HG03558 (cell line): ENCODE results near the gene OPTC.
"Not testable (repeated sequence)": the region's sequence is repeated elsewhere in the genome, so short reads cannot be mapped to it uniquely, and the experiment has no call there.

Experiments
- ATAC-seq: cut with Tn5 transposase; IDR thresholded peaks from one replicate; pipeline ENCODE4 v1.9.1; 2021; ENCODE audit warnings: moderate number of reproducible peaks; ENCODE audit not compliant: unreplicated experiment; ENCODE audit errors: extremely low read depth

Gene OPTC, protein sequence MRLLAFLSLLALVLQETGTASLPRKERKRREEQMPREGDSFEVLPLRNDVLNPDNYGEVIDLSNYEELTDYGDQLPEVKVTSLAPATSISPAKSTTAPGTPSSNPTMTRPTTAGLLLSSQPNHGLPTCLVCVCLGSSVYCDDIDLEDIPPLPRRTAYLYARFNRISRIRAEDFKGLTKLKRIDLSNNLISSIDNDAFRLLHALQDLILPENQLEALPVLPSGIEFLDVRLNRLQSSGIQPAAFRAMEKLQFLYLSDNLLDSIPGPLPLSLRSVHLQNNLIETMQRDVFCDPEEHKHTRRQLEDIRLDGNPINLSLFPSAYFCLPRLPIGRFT

DNA sequence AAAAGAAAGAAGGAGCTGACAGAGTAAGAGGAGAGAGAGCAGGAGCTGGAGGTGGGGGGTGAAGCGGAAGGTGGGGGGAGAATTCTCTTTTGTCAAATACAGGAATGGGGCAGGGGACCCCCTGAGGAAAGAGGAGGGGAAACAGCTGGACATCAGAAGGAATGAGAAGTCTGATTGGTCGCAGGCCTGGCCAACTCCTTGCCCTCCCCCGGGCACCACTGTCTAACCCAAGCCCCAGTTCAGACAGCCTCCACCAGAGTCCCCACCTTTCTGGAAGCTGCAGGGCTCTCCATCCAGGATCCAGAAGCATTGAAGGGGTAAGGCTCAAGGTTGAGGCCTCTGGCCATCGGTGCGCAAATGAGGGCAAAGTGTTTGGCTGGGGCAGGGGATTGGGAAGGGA, at the start of gene OPTC:
Gene OPTC (plus strand): TSS at position 253 of the 400 bp plus-strand sequence. CDS start 1,853 bp downstream, outside the sequence.
- no peak for ATAC-seq

DNA sequence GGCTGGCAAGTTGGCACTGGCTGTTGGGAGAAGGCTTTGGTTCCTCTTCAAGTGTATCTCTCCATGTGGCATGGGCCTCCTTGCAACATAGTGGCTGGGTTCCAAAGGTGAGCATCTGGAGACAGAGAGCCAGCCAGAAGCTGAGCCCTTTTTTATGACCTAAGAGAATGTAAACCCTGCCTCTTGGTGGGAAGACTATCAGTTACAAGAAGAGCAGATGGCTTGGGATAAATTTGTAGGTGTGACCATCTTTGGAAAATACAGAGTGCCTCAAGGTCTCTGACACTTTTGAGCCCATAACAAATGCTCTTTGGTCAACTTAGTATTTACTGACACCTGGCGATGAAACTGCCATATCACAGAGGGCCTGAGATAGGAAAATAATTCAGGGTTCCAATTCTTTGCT, 49.8 kb upstream of the OPTC start:
- ATAC-seq, result no peak

DNA sequence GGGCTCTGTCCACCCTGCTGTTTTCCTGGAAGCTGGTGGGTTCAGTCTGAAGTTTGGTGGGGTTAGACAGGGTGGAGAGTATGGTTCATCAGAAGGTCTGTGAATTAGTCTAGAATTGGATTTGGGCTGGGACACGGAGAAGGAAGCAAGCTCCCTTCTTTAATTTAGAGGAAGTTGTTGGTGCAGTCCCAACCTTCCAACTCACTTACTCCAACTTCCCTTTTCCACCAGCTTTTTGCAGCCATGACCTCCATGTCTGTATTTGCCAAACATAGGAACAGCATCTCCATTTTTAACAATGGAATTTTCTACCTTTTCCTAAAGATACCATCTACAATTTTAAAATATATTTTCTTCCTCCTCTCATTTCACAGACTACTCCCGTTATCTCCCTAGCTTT, 46.8 kb upstream of the OPTC start:
- ATAC-seq, result no peak

- not testable (repeated sequence) for ATAC-seq
These were observed 46.4 kb upstream of the OPTC start for GRCh38 chr1:203447598-203447997.

DNA sequence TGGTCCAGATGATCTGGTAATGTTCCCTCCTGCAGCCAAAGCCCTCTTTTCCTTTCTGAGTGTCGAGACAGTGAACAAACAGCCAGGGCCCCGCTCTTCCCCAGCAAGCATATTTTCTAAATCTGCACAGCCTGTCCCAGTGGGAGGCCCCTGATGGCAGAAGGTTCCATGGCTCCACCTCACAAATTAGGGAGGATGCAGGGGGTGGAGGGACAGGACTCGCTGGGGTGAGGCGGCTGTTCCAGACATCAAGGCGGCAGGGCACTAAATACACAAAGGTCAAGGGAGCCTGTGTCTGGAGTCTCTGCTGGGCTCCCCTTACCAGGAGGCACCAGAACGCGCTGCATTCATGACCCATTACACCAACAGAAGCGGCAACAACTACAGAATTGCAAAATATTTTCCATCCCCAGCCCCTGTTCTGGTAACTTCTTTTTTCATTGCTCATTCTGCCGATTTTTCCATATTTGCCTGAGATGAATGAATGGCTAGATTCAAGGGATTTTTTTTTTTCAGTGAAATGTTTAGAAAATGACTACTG, 45.4 kb upstream of the OPTC start:
- no peak for ATAC-seq

GRCh38 chr1:203450001-203450400, 44.0 kb upstream of the OPTC start:
- no peak for ATAC-seq

DNA sequence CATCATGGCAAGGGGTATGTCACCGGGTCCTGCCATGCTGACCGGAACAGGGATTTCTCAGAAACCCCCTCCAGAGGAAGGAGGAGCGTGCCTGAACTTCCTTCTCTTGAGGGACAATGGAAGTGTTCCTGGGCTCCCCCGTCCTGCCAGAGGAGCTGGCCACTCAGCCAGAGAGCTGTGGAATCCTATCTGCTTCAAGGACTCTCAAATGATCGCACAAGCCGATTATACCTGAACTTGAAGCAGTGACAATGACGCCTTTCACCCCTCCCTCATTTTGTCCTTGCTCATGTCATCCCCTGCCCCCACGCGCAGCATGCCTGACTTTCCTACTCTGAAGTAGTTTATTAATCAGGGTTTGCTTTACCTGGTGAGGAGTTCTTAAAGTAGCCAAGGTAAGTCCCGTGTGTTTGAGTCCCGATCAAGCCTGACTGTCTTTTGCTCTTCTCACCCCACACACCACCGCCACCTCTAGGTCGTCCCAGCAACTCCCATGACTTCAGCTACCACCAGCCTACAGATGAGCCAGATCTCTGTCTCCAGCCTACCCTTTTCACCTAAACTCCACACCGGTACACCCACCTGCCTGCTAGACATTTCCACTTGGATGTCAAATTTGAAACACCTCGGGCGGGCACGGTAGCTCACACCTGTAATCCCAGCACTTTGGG, 43.3 kb upstream of the OPTC start:
- ATAC-seq, result no peak

DNA sequence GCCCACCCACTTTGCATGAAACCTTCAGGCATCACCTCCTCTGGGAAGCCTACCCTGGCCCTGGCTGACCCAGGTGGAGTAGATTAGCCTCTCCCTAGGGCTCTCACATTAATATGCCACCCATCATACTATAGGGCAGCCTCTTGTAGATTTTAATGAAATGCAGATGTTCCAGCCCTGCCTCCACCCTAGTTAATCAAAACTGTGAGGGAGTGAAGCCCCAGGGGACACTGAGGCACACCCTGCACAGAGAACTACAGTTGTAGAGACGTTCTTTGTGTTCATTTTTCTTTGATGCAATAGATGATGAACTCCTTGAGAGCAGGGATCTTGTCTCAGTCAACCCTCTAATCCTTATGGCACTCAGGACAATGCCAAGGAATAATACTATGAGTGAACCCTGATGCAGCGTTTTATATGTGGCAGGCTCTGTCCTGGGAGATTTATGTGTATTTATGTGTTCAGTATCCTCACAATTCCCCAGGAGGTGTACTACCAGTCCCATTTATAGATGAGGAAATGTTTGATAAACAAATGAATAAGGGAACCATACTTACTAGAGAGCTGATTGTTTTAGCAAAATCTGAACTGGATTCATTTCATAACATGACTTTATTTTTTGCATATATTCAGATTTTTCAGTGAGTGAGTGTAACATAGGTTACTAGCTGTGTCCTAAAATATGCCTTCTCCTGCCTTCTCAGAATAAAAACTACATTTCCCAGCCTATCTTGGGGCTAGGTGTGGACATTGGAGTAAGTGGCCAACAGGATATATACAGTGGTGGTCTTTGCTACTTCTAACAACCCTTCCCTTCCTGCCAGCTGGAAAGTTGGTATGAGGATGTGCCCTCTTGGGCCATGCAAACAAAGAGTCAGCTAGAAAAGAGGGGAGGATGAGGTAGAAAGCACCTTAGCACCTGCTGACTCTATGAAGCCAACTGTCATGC, 41.8 kb upstream of the OPTC start:
- ATAC-seq, result no peak

- ATAC-seq, result no peak
These were observed 40.9 kb upstream of the OPTC start for GRCh38 chr1:203453016-203453415.

GRCh38 chr1:203453616-203454015, 40.3 kb upstream of the OPTC start:
- ATAC-seq, result no peak

DNA sequence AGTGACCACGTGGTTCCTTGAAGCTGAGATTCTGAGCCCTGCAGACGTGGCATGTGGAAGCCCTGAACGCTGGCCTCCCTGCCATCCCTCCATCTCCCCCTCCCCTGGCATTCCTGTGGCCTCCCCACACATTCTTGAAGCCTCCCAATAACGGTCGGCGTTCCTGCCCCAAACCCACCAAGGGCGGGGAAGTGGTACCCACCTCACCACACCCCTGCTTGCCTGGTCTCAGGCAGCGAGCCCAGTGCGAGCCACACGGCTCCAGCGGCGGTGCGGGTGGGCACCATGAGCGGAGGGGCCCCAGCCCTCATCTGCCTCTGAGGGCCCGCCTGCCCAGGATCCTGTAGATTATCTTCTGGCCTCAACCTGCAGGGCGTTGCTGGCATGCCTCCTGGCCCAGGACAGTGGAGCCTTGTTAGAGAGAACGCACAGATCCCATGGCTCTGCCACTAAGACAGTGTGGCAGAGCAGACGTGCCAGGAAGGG, 38.9 kb upstream of the OPTC start:
- ATAC-seq, result no peak

DNA sequence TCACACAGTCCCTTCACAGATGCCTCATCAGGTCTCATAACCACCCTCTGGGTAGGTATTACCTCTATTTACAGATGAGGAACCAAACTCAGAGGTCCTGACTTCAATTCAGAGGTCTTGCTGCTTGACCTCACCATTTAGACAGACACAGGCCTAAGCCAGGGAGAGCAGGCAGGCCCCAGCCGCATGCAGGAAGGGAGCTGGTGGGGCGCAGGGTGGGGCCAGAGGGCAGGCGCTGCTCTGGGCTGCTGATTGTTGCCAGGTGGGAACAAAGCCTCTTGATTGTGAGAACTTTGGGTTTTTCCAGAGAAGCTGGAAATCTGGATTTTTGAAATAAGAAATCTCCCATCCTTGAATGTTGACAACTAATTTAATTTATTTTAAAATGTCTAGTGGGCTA, 38.2 kb upstream of the OPTC start:
- no peak for ATAC-seq

DNA sequence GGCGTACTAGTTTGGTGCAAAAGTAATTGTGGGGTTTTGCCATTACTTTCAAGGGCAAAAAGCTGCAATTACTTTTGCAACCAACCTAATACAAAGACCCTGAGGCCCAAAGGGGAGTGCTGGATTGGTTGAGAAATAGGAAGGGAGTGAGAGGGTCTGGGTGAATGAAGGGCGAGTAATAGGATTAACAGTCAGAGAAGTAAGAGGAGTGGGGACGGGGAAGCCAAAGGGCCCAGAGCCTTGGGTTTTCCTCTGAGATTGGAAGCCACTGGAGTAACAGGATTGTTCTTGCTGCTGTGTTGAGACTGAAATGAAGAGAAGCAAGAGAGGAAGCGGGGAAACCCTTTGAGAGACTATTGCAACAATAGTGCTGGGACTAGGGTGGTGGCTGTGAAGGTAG, 37.4 kb upstream of the OPTC start:
- ATAC-seq, result no peak

DNA sequence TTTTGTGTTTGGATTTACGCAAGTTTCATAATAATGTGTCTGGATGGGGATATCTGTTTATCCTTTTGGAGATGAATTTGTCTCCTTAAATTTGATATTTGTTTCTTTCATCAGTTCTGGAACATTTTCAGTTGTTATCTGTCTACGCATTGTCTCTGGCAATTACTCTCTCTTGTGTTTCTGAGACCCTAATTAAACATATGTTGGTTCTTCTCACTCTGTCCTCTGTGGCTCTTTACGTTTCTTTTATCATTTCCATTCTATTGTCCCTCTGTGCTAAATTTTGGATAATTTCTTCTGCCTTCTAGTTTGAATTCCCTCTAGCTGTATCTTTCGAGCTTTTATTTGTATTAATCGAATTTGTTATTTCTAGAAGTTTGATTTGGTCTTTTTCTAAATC, 35.9 kb upstream of the OPTC start:
- no peak for ATAC-seq

GRCh38 chr1:203459671-203460201, 34.2 kb upstream of the OPTC start:
- no peak for ATAC-seq

DNA sequence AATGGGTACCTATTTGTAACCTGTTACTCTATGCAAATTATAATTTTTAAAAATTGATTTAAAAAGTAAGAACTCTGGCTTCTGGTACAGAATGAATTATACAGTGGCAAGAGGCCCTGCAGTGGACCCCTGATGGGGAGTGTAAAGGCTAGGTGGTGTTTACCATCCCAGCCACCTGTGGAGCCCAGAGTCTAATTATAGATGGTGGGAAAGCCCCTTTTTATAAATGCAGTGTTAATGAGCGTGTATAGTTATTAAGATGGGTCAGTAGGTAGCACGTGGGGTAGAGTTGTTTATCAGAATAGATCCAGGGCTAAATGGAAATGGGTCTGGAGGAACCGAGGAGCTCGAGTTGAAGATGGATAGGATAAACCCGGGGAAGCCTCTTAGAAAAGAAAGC, 32.2 kb upstream of the OPTC start:
- ATAC-seq, result no peak

DNA sequence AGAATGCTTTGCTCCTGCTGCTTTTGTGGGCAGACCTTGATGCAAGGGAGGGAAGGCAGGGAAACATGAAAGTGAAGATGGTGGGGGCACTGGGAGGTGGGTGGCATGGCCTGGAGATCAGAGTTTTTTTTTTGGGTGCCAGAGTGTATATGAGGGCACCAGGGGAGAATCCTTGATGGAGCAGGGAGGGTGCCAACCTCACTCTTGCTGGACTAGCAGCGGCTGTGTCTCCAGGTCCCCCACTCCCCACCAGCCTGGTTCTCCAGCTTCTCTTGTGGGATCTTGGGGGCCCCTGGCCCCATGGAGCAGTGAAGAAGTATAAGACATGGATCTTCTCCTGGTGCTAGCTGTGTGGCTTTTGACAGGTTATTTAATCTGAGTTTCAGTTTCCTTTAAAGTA, 31.8 kb upstream of the OPTC start:
- no peak for ATAC-seq

- ATAC-seq, result no peak
These were observed 31.1 kb upstream of the OPTC start for GRCh38 chr1:203462878-203463277.

GRCh38 chr1:203463469-203464062, 30.4 kb upstream of the OPTC start:
- ATAC-seq, result no peak

- ATAC-seq, result no peak
These were observed 29.7 kb upstream of the OPTC start for GRCh38 chr1:203464226-203464625.
